Body of pancreas (tissue), 4 donors: Measurements from ENCODE around the gene SLC45A2. TPM values are rescaled to one million over a fixed set of nuclear protein-coding genes. Genes with fewer than 3 reads are reported as not detected.
A peak's percentile ranks its signal among the peaks of the same experiment; 100 is the strongest.
"Not testable (repeated sequence)": the region's sequence is repeated elsewhere in the genome, so short reads cannot be mapped to it uniquely, and the experiment has no call there.

Experiments
- ATAC-seq: fragments of 150-250 bp; one replicate; pipeline ENCODE4 v1.9.1; 2016
- DNase-seq, 4 donors: peaks; one replicate each; pipeline ENCODE4 v3.0.0-alpha.2; 2019
- H3K27ac ChIP-seq, 4 donors: fragments of 200-600 bp; sonication (generic); 1 replicate in 3 of 4; 2 replicates in 1 of 4; pipeline versions ENCODE4 v1.5.1 to v1.6.1; 2016 to 2019; ENCODE audit warnings: mild to moderate bottlenecking in 1 of 4, mixed read lengths in 1 of 4, moderate library complexity in 1 of 4
- H3K27me3 ChIP-seq, 2 donors: fragments of 200-600 bp; sonication (generic); one replicate each; pipeline ENCODE4 v1.6.0; 2016; ENCODE audit warnings: mild to moderate bottlenecking in 1 of 2
- H3K36me3 ChIP-seq, 2 donors: fragments of 200-600 bp; sonication (generic); replicated peaks in 1 of 2; 2 replicates each; pipeline ENCODE4 v1.5.1; 2016; ENCODE audit warnings: low read depth in 2 of 2; ENCODE audit not compliant: insufficient read depth in 1 of 2
- H3K4me1 ChIP-seq: fragments of 200-600 bp; sonication (generic); one replicate; pipeline ENCODE4 v1.6.0; 2016
- H3K4me3 ChIP-seq, 2 donors: fragments of 200-600 bp; sonication (generic); 1 replicate in 1 of 2; 2 replicates in 1 of 2; pipeline ENCODE4 v1.5.1; 2016 to 2019
- H3K9me3 ChIP-seq, 3 donors: fragments of 200-600 bp; sonication (generic); 1 replicate in 2 of 3; 2 replicates in 1 of 3; pipeline ENCODE4 v1.5.1; 2016
- POLR2A ChIP-seq, 3 donors: fragments of 450-650 bp; IDR thresholded peaks; one replicate each; pipeline ENCODE4 v1.6.1; 2016; ENCODE audit warnings: antibody characterized with exemption in 3 of 3, mild to moderate bottlenecking in 2 of 3
- WGBS, 2 donors: methylation state at CpG; one replicate each; pipeline ENCODE4 v1.1.5; 2017; 5-methylcytosine and 5-hydroxymethylcytosine counted together
- intact Hi-C: fragments of 100-400 bp; cut with DNase I; formaldehyde crosslinking; loops from one replicate; pipeline ENCODE4 v1.15.1; 2023
- total RNA-seq, 2 donors: library from RNA; depleted of rRNA; stranded (reverse); fragments of >200 nt; gene quantifications; one replicate each; pipeline ENCODE4 v1.1.0, GENCODE V29; 2016
- TF ChIP-seq, protein P1 (sequence below), 7 experiments: fragments of 450-650 bp in 4 of 7; fragments of 200-600 bp in 3 of 7; sonication (generic) in 3 of 7; IDR thresholded peaks; one replicate each; pipeline ENCODE4 v1.5.1; 2016 to 2019; ENCODE audit warnings: antibody characterized with exemption in 7 of 7

The SLC45A2 gene
- total RNA-seq, 2 donors from 2014 or later = not detected

- DNase-seq (no peak), ATAC-seq (no peak)
- Histone ChIP-seq H3K36me3 (no peaks in the 10 kb centered on the region), H3K4me3 (no peak overlapping the region), H3K27ac (no peak overlapping the region), H3K9me3 (no peaks in the 10 kb centered on the region), H3K4me1 (peaks cover 12% of the 10 kb centered on the region), H3K27me3 (no peaks in the 10 kb centered on the region)
- intact Hi-C loops = no loop called here
- TF ChIP-seq, protein P1, sequence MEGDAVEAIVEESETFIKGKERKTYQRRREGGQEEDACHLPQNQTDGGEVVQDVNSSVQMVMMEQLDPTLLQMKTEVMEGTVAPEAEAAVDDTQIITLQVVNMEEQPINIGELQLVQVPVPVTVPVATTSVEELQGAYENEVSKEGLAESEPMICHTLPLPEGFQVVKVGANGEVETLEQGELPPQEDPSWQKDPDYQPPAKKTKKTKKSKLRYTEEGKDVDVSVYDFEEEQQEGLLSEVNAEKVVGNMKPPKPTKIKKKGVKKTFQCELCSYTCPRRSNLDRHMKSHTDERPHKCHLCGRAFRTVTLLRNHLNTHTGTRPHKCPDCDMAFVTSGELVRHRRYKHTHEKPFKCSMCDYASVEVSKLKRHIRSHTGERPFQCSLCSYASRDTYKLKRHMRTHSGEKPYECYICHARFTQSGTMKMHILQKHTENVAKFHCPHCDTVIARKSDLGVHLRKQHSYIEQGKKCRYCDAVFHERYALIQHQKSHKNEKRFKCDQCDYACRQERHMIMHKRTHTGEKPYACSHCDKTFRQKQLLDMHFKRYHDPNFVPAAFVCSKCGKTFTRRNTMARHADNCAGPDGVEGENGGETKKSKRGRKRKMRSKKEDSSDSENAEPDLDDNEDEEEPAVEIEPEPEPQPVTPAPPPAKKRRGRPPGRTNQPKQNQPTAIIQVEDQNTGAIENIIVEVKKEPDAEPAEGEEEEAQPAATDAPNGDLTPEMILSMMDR (IDR thresholded peaks at IDR 0.05) = no peak
- WGBS, 2 donors = 89 to 97% methylated on average over 3 of the region's 3 CpGs
Measured at GRCh38 chr5:34013547-34013946, 29.1 kb upstream of the SLC45A2 start.

- DNase-seq (peak in 1 of 4 donors; percentile 13), ATAC-seq (no peak)
- H3K4me3 ChIP-seq = no peak overlapping the region
- TF ChIP-seq, protein P1 (IDR thresholded peaks at IDR 0.05) = no peak
- no peak for TF ChIP-seq POLR2A (IDR thresholded peaks at IDR 0.05)
- no peaks in the 10 kb centered on the region for H3K27me3 ChIP-seq
- no peaks in the 10 kb centered on the region for H3K36me3 ChIP-seq
- H3K27ac ChIP-seq = peak overlapping the region in 1 of 4 donors; percentile 25
- no peaks in the 10 kb centered on the region for H3K9me3 ChIP-seq
- peaks cover 12% of the 10 kb centered on the region for H3K4me1 ChIP-seq
- intact Hi-C loops = no loop called here
Measured at GRCh38 chr5:34012791-34013190, 28.3 kb upstream of the SLC45A2 start.

DNA sequence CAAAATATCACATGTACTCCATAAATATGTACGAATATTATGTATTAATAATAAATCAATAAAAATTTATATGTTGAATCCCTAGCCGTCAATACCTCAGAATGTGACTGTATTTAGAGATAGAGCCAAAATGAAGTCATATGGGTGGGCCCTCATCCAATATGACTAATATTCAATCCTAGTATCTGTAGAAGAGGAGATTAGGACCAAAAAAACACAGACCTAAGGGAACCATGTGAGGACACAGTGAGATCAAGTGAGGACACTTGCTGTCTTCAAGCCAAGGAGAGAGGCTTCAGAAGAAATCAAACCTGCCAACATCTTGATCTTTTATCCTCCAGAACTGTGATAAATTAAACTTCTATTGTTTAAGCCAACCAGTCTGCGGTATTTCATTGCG lies 27.0 kb upstream of the SLC45A2 start:
- H3K27me3 ChIP-seq = no peaks in the 10 kb centered on the region
- TF ChIP-seq POLR2A (IDR thresholded peaks at IDR 0.05) = no peak
- TF ChIP-seq, protein P1 (IDR thresholded peaks at IDR 0.05) = no peak
- no peak for DNase-seq
- no peaks in the 10 kb centered on the region for H3K36me3 ChIP-seq
- peaks cover 19% of the 10 kb centered on the region for H3K4me1 ChIP-seq
- no peak overlapping the region for H3K27ac ChIP-seq
- intact Hi-C loops = no loop called here
- WGBS, 2 donors = 79 to 81% methylated on average over 4 of the region's 4 CpGs
- ATAC-seq = no peak
- H3K4me3 ChIP-seq = no peak overlapping the region
- no peaks in the 10 kb centered on the region for H3K9me3 ChIP-seq

DNA sequence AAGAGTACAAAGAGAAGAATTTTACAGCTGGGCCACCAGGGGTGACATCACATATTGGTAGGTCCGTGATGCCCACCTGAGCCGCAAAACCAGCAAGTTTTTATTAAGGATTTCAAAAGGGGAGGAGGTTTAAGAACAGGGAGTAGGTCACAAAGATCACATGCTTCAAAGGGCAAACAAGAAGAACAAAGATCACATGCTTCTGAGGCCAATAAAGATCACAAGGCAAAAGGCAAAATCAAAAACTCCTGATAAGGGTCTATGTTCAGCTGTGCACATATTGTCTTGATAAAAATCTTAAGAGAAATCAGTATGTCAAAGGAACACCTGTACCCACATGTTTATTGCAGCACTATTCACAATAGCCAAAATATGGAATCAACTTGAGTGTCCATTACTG lies 25.7 kb upstream of the SLC45A2 start:
- H3K27me3 ChIP-seq, DNase-seq, H3K4me3 ChIP-seq, H3K9me3 ChIP-seq, ATAC-seq, intact Hi-C loops, H3K36me3 ChIP-seq, H3K27ac ChIP-seq: not testable (repeated sequence)
- 86 to 93% methylated on average over 2 of the region's 2 CpGs for WGBS, 2 donors
- H3K4me1 ChIP-seq = peaks cover 28% of the 10 kb centered on the region

DNA sequence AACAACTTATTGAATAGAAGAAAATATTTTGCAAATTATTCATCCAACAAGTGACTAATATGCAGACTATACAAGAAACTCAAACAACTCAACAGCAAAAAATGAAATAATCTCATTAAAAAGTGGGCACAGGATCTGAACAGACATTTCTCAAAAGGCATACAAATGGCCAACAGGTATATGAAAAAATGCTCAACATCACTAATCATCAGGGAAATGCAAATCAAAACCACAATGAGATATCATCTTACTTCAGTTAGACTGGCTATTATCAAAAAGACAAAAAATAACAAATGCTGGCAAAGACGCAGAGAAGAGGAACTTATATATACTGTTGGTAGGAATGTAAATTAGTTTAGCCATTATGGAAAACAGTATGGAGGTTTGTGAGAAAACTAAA lies 25.1 kb upstream of the SLC45A2 start:
- no peak for DNase-seq
- ATAC-seq = no peak
- no peak for TF ChIP-seq POLR2A (IDR thresholded peaks at IDR 0.05)
- TF ChIP-seq, protein P1 (IDR thresholded peaks at IDR 0.05) = no peak
- H3K27ac ChIP-seq = no peak overlapping the region
- WGBS, 2 donors = 64 to 91% methylated on average over 1 of the region's 1 CpG
- H3K36me3 ChIP-seq = no peaks in the 10 kb centered on the region
- intact Hi-C loops = no loop called here
- no peaks in the 10 kb centered on the region for H3K27me3 ChIP-seq
- no peak overlapping the region for H3K4me3 ChIP-seq
- H3K4me1 ChIP-seq = peaks cover 28% of the 10 kb centered on the region
- no peaks in the 10 kb centered on the region for H3K9me3 ChIP-seq
